Upper lobe of left lung (tissue), 4 donors: ENCODE data around the gene HSD11B2.

Source experiments
- POLR2A ChIP-seq, 4 donors: fragments of 450-650 bp; IDR thresholded peaks; one replicate each; pipeline ENCODE4 v1.5.1; 2016 to 2017; ENCODE audit warnings: antibody characterized with exemption in 4 of 4, mild to moderate bottlenecking in 2 of 4
- POLR2AphosphoS5 ChIP-seq, 2 donors: sonication (generic); formaldehyde crosslinking; IDR thresholded peaks; one replicate each; pipeline ENCODE4 v1.5.1; 2017; ENCODE audit warnings: antibody characterized with exemption in 2 of 2
- TF ChIP-seq, protein P1 (sequence below), 6 experiments: fragments of 450-650 bp in 4 of 6; fragments of 200-600 bp in 2 of 6; sonication (generic) in 2 of 6; IDR thresholded peaks; one replicate each; pipeline ENCODE4 v1.5.1; 2016 to 2019; ENCODE audit warnings: antibody characterized with exemption in 6 of 6

DNA sequence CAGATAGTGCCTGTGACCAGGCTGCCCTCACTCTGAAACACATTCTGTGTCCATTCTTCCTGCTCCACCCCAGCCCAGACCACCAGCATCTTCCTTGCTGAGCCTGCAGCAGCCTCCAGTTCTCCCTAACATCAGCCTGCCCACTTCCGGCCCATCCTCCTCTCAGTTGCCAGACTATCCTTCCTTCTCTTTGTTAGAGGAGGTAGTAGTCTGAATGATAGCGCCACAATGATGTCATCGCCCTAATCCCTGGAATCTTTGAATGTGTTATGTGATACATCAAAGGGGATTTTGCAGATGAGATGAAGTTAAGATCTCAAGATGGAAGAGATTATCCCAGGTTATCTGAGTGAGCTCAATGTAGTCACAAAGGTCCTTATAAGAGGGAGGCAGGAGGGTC lies 11.4 kb upstream of the HSD11B2 start:
- no peak for TF ChIP-seq POLR2AphosphoS5 (IDR thresholded peaks at IDR 0.05)
- TF ChIP-seq, protein P1, sequence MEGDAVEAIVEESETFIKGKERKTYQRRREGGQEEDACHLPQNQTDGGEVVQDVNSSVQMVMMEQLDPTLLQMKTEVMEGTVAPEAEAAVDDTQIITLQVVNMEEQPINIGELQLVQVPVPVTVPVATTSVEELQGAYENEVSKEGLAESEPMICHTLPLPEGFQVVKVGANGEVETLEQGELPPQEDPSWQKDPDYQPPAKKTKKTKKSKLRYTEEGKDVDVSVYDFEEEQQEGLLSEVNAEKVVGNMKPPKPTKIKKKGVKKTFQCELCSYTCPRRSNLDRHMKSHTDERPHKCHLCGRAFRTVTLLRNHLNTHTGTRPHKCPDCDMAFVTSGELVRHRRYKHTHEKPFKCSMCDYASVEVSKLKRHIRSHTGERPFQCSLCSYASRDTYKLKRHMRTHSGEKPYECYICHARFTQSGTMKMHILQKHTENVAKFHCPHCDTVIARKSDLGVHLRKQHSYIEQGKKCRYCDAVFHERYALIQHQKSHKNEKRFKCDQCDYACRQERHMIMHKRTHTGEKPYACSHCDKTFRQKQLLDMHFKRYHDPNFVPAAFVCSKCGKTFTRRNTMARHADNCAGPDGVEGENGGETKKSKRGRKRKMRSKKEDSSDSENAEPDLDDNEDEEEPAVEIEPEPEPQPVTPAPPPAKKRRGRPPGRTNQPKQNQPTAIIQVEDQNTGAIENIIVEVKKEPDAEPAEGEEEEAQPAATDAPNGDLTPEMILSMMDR (IDR thresholded peaks at IDR 0.05), result no peak
- TF ChIP-seq POLR2A (IDR thresholded peaks at IDR 0.05), result no peak
